ENCODE measurements around the gene HOXB5.

Gene HOXB5

DNA sequence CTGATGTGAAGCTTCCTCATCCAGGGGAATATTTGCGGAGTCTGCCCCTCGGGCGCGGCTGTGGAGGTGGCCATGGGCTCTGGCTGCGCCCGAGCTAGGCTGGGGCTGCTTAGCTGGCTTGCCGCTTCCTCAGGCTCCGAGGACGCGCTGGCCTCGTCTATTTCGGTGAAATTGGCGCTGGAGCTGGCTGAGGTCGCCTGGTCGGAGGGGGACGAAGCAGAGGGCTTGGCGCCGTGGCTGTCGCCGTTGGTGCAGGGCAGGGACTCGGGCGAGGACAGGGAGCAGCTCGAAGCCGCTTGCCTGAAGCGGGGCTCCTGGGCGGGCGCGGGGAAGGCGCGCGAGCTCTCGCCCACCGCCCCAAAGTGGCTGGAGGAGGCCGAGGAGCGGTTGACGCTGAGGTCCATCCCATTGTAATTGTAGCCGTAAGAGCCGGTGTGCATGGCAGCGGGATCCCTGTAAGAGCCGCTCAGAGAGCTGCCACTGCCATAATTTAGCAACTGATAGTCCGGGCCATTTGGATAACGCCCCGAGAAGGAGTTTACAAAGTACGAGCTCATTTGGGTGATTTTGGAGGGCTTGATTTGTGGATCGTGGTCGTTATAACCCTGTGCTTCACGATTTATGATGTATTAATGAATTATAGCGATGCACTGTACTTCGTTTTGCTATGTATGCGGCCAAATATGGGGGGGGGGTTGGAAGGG is at the start of gene HOXB5:
Gene HOXB5, minus strand, starts transcription at position 654 of the 704 bp plus-strand sequence. Its CDS starts 97 bp downstream, at position 557.
- DNase-seq (ENCODE audit: low read depth in 3 of 3), result no peak

DNA sequence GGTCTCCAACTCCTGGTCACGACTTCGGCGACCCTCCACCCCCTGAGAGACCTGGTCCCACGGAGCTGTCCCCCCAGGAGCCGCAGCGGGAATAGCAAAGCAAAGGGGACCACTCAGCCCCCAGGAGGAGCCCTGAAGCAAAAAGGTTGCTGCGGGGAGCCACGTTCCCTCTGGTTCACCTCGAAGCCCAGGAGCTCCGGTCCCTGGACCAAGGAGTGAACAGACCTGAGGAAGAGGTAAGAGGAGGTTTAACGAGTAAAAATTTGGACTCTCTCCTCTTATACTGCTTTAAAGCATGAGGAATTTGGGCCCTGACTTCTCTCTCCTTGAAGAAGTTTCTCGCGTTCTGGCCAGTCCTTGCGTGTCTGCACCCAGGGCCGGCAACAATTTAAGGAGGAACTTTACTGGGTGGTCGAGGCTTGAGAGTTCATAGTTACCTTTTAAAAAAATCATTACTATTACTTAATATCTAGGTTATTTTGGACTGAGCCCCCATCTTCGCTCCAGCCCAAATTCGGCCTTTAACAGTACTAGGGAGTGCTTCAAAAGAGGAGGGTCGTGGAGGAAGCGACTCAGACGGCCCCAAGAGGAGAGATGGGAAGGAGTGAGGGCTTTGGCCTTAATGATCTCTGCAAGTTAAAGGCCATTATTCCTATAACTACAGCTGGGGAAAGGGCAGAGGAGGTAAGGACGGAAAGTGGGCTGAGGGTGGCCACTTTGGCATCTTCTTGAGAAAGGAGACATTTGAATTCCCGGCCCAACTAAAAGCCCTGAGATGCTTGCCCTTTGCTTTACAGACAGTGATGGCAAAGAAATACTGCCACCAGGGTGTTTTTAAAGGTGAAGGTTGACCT is 49.5 kb upstream of the HOXB5 start:
- DNase-seq (ENCODE audit: low read depth in 3 of 3), result no peak

DNA sequence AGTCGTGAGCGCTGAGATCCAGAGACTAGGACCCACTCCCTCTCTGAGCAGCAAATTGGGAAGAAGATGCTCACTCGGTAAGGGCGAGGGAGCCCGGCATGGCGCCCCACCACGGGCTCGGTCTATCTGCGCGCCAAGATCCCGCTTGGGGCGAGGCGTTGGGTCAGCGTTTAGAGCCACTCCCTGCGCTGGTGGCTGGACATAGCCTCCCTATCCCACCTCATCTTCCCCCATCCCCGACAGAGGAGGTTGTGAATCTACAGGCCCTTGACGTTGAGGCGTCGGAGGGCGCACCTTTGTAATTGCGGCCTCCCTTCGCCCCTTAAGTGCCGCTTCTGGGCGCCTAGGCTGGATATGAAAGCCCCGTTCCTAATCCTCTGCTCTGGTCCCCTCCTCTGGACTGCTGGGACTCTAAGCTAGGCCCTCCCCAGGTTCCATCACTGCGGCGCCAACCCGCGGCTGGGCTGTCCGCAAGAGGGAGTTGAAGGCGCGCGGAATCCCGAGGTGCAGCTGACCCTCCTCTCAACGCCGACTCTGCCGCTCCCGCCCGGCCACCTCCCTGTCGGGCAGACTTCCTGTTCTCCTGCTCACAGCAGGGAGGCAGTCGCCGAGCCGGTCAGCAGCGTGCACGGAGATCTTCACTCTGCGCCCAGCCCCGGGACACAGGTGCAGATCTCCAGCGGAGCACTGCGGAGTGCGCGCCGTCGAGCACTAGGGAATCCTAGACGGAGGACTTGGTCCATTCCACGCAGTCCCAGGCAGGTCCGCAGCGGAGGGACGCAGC is 48.7 kb upstream of the HOXB5 start:
- no peak for DNase-seq (ENCODE audit: low read depth in 3 of 3)

DNA sequence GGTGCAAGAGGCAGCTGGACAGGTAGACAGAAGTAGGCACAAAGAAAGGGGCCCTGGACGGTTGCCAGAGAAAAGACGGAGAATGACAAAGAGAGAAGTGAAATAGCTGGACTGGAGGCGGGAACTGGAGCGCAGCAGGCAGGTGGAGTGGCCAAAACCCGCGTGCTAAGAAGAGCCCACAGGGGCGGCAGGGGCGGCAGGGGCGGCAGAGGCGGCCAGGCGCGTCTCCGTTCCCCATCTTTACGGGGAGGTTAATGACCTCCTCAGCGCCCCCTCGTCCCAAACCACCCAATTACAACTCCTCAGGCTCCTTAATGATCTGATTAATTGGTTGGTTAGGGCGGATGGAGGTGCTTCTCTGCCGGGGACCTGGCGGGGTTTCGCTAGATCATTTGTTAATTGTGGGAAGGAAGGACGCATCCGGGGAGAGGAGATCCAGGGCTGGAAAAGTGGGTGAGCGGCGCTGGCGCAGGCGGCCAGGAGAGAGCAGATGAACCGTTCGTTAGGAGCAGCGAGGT is 48.0 kb upstream of the HOXB5 start:
- no peak for DNase-seq (ENCODE audit: low read depth in 3 of 3)

DNA sequence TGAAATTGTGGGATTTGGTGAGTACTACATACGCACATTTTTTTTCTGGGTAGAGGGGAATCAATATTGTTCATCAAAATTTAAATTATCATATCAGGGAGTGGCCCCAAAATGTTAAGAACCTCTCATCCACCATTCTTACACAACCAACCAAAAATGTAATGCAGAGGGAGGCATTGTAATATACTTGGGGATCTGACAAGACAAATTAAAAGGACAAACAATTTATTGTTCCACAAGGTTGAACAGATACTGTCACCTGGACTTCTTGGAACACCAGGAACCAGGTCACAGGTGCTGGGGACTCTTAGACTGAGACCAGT is 47.2 kb upstream of the HOXB5 start:
- DNase-seq (ENCODE audit: low read depth in 3 of 3), result no peak

DNA sequence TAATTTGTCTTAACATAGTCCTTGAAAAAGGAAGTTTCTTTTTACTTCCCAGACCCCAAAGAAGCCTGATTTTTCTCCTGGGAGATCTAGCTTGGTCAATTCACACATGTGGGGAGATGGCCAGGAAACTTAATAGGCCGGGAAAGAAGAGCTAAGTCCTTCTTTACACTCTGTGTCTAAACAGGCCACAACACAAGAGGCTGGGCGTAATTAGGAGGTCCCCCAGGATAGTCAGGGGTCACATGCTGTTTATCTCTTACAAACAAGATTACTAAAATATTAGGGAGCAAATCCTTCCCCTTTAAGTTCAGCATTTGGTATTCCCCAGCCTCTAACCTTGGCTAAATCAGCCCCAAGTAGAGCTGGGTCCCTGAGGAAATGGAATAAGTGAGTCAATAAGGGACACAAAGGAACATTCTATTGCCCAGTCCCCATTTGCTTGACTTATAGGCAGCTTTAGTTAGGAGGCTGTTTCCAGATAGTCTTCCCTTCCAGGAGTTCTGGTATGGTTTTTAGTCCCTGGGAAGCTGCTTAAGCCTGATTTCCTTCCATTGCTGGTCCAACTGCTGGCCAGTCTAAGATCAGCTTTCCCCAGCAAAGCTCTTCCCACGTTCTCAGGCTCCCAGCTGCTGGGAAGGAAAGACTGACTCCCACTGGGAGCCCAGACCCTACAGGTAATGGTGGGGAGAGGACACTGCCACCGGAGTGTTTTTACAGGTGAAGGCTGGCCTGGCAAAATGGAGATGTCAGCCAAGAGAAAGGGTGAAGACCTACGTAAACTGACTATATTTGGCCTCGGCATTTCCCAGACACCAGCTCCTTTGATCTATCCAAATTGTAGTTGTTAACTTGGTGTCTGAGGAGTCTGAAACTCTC is 46.6 kb upstream of the HOXB5 start:
- no peak for DNase-seq (ENCODE audit: low read depth in 3 of 3)

DNA sequence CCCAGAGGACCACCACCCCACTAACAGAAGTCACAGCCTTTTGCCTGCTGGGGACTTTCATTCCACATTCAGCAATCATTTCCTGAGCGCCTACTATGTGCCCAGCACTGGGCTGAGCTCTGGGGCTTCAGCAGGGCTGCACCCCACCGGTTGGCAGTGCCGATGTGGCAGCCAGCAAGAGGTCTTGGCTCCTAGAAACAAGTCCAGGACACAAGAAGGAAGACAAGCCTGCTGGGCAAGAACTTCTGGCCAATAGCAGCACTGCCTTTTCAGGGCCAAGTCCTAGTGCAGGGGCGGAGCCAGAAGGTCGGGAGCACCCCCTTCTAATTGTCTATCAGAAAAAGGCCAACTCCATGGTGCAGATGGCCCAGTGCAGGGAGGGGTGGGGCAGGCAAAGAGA is 45.6 kb upstream of the HOXB5 start:
- no peak for DNase-seq (ENCODE audit: low read depth in 3 of 3)

DNA sequence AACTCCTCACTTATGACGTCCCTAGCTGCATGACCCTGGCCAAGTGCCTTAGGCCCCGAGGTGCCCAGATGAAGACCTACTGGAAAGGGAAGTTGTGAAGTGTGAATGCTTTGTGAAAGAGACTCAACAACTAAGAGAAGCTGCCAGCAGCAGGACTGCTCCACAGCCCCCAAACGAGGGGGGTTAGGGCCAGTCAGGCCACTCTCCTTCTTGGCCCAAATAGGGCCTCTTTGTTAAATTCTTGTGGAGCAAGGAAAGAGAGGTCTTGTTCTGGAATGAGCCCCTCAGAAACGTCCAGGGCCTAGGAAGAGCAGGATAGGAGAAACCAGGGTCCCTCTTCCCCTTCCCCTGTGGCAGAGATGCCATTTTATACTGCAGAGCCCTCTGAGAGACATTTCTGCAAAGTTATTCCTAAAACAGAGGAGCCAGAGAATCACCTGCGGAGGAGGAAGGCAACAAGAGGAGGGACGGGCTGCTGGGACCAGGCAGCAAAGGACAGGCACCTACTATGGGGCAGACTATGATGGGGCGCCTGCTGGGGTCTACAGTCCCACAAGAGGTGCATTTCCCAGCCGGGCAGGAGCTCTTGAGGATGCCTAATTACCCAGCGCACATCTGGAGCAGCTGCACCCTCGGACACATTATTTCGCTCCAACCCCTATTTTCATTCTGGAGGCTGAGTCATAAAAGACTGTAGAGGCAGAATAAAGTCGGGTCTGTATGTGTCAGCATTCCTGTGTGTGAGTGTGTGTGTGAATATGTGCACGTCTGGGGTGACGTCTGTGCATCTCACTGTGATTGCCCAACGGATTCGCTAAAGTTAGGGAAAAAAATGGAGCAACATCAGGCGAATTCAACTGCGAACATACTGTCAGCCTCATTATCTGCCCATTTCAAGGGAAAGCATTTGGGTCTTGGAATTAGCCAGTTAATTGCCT is 44.0 kb upstream of the HOXB5 start:
- DNase-seq (ENCODE audit: low read depth in 3 of 3), result no peak

DNA sequence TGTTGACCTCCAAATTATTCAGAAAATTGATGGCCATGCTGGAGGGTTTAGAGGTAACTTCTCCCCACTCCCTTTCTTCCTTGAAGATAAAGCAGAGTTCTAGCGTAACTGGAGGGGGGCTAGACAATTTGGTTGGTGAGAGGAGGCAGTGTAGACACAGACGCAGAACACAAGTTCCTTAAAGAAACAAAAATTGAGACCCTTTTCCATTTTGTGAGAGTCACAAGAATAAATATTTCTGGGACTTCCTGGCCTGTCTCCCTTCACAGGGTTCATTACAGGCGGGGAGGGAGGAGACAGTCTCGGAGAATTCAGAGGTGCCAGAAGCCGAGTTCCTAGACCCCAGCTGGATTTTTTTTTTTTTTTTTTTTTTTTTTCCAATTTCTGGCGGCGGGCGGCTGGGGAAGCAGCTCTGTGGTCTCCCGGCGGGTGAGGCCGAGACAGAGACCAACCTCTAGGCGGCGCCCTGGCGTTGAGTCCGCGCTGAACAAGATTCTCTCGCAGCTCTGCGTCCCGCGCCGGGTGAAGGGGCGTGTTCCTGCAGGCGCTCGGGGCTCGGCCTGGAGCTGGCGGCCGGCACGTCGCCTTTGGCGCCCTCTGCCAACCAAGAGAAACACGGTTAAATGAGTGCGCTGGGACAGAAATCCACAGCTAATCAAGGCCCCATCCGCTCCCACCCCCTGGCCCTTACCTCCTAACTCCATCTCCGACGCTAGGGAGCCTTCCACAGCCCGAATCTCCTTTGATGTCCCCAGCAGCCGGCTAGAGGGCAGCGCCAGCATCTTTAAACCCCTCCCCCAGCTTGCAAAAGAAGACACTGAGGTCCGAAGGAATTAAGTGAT is 42.8 kb upstream of the HOXB5 start:
- DNase-seq (ENCODE audit: low read depth in 3 of 3), result peak in 2 of 3 experiments; percentile 51 to 82

DNA sequence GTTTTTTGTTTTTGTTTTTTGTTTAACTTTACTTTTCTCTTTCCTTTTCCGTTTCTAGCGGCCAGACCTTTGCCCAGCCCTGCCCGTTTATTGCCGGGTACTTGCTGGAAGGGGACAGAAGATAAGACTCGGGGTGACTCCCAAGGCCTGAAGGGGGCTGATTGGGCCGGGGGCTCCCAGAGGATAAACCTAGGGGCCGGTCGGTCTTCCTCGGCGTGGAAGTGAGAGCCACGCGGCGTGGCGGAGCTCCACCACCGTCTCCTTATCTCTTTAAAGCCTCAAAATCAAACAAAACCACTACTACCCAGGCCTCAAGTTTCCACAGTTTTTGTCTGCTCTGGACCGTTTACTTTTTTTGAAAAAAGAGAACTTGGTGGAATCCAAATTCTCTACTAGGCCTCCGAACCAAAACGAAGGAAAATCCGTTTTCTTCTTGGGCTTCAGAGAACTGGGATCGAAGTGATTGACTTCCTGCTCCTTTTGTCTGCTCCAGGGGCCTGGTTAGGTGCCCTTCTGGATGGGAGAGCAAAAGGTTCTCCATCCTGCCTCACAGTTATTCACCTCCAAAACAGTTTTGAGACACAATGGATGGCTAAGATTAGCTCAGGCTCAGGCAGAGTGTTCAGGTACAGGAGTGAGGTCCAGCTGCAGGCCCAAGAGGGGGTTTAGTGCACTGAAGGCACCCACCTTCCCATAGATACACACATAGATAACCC is 41.1 kb upstream of the HOXB5 start:
- DNase-seq (ENCODE audit: low read depth in 3 of 3), result no peak

DNA sequence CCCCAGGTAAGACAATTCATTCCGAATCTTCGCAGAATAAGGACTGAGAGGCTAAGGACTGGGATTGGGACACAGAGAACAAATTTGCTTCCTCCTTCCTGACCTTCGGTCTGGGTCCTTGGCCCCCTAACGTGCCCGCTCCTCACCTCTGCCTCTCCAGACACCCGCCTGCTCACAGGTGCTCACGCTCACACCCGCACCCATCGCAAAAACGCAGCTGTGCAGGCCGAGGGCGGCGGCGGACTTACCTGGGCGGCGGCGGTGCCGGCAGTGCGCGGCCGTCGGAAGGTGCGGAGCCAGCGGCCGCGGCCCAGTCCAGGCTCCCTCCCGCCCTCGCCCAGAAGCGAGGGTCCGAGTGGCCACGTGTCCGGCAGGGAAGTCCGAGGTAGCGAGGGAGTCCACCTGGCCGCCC is 39.7 kb upstream of the HOXB5 start:
- no peak for DNase-seq (ENCODE audit: low read depth in 3 of 3)

DNA sequence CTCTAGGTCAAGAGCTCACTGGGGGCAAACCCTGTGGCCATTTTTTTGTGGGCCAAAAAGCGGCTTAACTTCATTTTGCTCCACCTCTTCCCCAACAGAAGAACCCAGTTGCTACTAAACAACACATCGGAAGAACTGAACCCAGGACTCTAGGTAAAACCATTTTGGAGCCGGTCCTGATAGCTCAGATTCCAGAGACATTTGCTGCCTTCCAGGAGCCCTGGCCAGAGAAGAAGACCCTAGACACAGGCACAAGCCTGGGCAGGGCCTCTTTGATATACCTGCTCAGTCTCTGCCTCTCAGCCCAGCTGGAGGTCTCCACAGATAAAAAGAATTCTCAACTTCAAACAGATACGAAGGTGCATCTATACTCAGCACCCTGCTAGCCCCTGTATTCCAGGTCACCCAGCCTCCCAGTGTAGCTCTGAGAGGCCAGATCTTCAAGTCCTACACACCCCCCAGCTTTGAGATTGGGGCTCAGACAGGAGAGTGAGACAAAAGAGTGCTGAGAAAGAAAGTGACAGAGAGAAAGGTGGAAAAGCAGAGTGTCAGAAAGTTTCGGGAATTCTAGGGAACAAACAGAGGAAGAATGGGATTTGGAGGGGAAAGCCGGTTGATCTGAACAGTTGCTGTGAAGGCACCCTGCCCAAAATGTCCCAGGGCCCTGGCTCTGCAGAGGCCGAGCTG is 39.1 kb upstream of the HOXB5 start:
- DNase-seq (ENCODE audit: low read depth in 3 of 3), result no peak

DNA sequence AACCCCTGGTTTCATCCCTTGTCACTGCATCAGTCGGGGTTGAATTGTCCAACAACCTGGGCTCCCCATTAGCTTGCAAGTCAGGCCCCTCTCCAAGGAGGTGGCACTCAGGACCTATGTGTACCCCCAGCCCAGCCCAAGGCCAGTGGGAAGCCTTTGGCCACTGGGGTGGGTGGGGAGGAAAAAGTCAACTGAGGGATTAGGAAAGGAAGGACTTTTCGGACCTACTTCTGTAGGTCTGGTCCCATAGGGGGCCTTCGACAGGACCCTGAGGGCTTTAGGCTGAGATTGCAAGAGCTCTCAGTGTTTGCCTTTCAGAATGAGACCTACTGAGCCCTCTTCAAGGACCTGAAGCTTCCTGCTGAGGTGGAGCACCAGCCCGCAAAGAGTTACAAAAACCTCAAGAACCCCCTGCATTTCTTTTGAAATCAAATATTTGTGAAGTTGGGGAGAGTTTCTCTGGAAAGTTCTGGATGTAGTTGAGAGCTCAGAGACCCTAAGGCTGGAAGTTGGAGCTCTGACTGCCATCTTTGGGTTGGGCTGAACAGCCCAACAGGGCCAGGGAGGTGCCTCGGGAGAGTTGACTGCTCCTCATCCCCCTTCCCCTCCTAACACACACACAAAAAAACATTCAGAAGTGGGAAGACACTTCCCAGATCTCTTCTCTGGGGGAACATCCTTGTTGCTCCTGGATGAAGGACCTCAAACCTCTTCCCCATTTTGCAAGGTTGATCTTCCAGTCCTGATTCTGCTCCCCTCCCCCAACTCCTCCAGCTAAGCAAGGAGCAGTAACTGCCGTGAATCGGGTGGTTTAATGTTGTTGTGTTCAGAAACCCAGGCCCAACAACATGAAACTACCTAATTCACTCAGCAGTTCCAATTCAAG is 38.4 kb upstream of the HOXB5 start:
- DNase-seq (ENCODE audit: low read depth in 3 of 3), result no peak

DNA sequence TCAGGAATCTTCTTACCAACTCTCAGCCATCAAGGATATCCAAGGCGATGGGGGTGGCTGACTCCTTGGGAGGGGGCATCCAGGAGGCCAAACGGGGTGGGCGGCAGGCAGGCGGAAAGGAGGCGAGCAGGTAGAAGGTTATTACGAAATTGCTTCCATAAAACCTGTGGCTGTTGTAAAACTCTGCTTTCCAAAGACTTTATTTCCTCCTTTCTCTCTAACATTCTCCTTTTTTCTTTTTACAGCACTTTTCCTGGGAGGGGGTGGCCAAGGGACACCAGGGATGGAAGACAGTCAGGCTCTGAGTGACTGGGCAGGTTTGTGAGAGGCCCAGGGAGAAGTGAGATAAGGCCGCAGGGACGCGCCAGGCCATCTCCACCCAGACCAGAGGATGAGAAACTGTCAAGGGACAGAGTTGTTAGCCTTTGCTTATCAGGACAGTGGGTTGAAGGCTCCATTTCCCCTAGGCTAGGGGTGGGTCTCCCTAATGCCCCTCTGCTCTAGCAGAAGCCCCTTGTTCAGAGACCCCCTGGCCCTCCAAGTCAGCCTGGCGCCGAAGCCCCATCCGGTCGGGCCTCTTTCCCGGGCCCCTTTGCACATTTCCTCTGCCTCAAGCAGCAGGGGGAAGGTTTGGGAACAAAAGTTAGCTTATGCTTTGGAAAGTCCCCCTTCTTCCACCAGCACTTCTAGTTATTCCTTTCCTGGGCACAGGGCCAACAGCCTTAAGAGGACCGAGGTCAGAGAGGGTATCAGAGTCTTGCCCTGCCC is 37.5 kb upstream of the HOXB5 start:
- DNase-seq (ENCODE audit: low read depth in 3 of 3), result no peak

DNA sequence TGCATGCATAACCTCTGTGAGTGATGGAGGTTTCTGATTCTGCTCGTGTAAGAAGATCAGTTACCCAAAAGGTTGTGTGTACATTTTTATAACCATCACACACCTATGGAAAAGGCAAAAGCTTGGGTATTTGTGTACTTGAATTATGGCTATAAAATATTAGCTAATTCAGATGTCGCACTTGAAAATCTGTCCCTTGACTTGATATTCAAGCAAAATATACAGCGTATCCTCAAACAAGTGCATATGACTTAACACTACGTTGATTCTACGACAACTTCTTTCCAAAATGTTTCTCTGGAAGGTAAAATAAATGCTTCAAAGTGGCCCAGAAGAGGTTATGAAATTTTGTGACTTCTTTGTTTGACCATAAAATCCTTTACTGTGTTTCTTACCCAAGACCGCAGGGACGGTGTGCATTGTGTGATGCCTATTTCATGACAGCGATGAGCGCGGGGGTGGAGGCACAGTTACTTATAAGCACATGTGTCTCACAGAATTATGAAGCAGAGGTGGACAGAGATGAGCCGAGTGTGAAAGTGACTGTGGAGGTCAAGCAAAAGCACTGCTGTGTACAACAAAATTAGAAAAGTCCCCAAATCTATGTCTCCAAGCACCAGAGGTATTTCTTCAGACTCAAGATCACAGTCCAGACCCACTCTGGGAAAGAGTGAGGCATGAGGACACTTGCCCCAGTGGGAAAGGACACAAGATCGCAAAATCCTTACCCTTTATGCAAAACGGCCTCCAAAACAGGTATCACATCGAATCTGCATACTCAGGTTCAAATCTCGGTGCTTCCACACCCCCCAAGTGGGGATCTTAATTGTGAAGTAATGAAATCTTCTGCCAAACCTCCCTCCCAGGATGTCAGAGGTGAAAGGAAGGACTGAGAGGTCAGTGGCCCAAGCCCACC is 36.7 kb upstream of the HOXB5 start:
- no peak for DNase-seq (ENCODE audit: low read depth in 3 of 3)

Data from stimulated activated CD4-positive, alpha-beta T cell treated with anti-CD3 and anti-CD28 coated beads, TNF-alpha, amount 100 ng/mL, for 24 hours (primary cell).